Cardiac muscle cell (in vitro differentiated cells and primary cell): ENCODE data around the gene MEMO1. TPM values are rescaled to one million over a fixed set of nuclear protein-coding genes. Genes with fewer than 3 reads are reported as not detected.
A peak's percentile ranks its signal among the peaks of the same experiment; 100 is the strongest.
"Not testable (repeated sequence)": the region's sequence is repeated elsewhere in the genome, so short reads cannot be mapped to it uniquely, and the experiment has no call there.

ENCODE experiments used
- DNase-seq, 2 donors: peaks; one replicate each; pipeline versions ENCODE4 v3.0.0 to v3.0.0-alpha.2; 2010 to 2017; ENCODE audit warnings: low read depth in 1 of 2, low spot score in 1 of 2
- H3K27ac ChIP-seq: fragments of 200-600 bp; sonication (generic); 2 replicates; pipeline ENCODE4 v1.5.1; 2016
- H3K27me3 ChIP-seq: fragments of 200-600 bp; sonication (generic); 2 replicates; pipeline ENCODE4 v1.6.0; 2016; ENCODE audit warnings: control low read depth
- H3K36me3 ChIP-seq: fragments of 200-600 bp; sonication (generic); 2 replicates; pipeline ENCODE4 v1.5.1; 2016; ENCODE audit warnings: control low read depth
- H3K4me1 ChIP-seq: fragments of 200-600 bp; sonication (generic); 2 replicates; pipeline ENCODE4 v1.8.1; 2017; ENCODE audit warnings: low read depth, mild to moderate bottlenecking, mixed run types
- H3K4me3 ChIP-seq: fragments of 200-600 bp; sonication (generic); 2 replicates; pipeline ENCODE4 v1.5.1; 2016; ENCODE audit warnings: mild to moderate bottlenecking
- H3K9me3 ChIP-seq: fragments of 200-600 bp; sonication (generic); 2 replicates; pipeline ENCODE4 v1.5.1; 2017; ENCODE audit warnings: low read depth, mild to moderate bottlenecking, control low read depth
- CTCF ChIP-seq: IDR thresholded peaks from 2 replicates; pipeline ENCODE4 v1.5.1; 2012; ENCODE audit warnings: low read depth, mild to moderate bottlenecking, low read length
- polyA plus RNA-seq: library from polyadenylated mRNA; unstranded; fragments of >200 nt; fragmentation: Nextera tagmentation; extraction: Ambion mirVana; gene quantifications from 2 replicates; pipeline ENCODE4 v1.2.1, GENCODE V29; 2016
- total RNA-seq: library from RNA; depleted of rRNA; stranded (reverse); fragments of >200 nt; gene quantifications from 2 replicates; pipeline ENCODE4 v1.2.3, GENCODE V29; 2016

MEMO1 gene
- total and polyA plus RNA-seq, 2 experiments from 2014 or later: 28.3 to 34.8 TPM

- no peaks in the 10 kb centered on the region for H3K27me3 ChIP-seq
- no peaks in the 10 kb centered on the region for H3K9me3 ChIP-seq
- no peaks in the 10 kb centered on the region for H3K36me3 ChIP-seq
- H3K4me3 ChIP-seq: no peak overlapping the region
- no peak for TF ChIP-seq CTCF
- DNase-seq: peak in 1 of 2 donors; percentile 22
- H3K4me1 ChIP-seq: peaks cover 7% of the 10 kb centered on the region
- H3K27ac ChIP-seq: no peak overlapping the region
Measured at GRCh38 chr2:31877008-31877407, 133.8 kb downstream of the MEMO1 start.

- H3K27ac ChIP-seq: no peak overlapping the region
- no peak for TF ChIP-seq CTCF
- peaks cover 2% of the 10 kb centered on the region for H3K4me1 ChIP-seq
- no peaks in the 10 kb centered on the region for H3K27me3 ChIP-seq
- no peak overlapping the region for H3K4me3 ChIP-seq
- H3K9me3 ChIP-seq: no peaks in the 10 kb centered on the region
- DNase-seq: no peak
- H3K36me3 ChIP-seq: no peaks in the 10 kb centered on the region
Measured at GRCh38 chr2:31874071-31874470, 136.7 kb downstream of the MEMO1 start.

- no peak for DNase-seq
- Histone ChIP-seq H3K4me1 (peaks cover 4% of the 10 kb centered on the region), H3K9me3 (no peaks in the 10 kb centered on the region), H3K27ac (no peak overlapping the region), H3K36me3 (no peaks in the 10 kb centered on the region), H3K27me3 (no peaks in the 10 kb centered on the region), H3K4me3 (no peak overlapping the region)
- no peak for TF ChIP-seq CTCF
Measured at GRCh38 chr2:31865215-31865614, 145.6 kb downstream of the MEMO1 start.

- H3K36me3 ChIP-seq: no peaks in the 10 kb centered on the region
- no peak for DNase-seq
- H3K9me3 ChIP-seq: no peaks in the 10 kb centered on the region
- no peaks in the 10 kb centered on the region for H3K27me3 ChIP-seq
- H3K4me3 ChIP-seq: no peak overlapping the region
- peaks cover 4% of the 10 kb centered on the region for H3K4me1 ChIP-seq
- TF ChIP-seq CTCF: no peak
- no peak overlapping the region for H3K27ac ChIP-seq
Measured at GRCh38 chr2:31863867-31864266, 146.9 kb downstream of the MEMO1 start.

GRCh38 chr2:31863015-31863656 is 147.7 kb downstream of the MEMO1 start:
- H3K4me3 ChIP-seq, H3K27ac ChIP-seq, H3K4me1 ChIP-seq, H3K27me3 ChIP-seq, H3K36me3 ChIP-seq, DNase-seq, H3K9me3 ChIP-seq: not testable (repeated sequence)

- no peaks in the 10 kb centered on the region for H3K9me3 ChIP-seq
Measured at GRCh38 chr2:31859959-31860358, 150.8 kb downstream of the MEMO1 start.

More at GRCh38 chr2:31859959-31860358, 150.8 kb downstream of the MEMO1 start:
- Histone ChIP-seq H3K36me3 (no peaks in the 10 kb centered on the region), H3K27ac (no peak overlapping the region), H3K4me1 (peaks cover 4% of the 10 kb centered on the region), H3K27me3 (no peaks in the 10 kb centered on the region), H3K4me3 (no peak overlapping the region)
- no peak for DNase-seq
- TF ChIP-seq CTCF: no peak
